Measurements from ENCODE around the gene TRMT61A.
A peak's percentile ranks its signal among the peaks of the same experiment; 100 is the strongest.
"Not testable (repeated sequence)": the region's sequence is repeated elsewhere in the genome, so short reads cannot be mapped to it uniquely, and the experiment has no call there.

TRMT61A gene

DNA sequence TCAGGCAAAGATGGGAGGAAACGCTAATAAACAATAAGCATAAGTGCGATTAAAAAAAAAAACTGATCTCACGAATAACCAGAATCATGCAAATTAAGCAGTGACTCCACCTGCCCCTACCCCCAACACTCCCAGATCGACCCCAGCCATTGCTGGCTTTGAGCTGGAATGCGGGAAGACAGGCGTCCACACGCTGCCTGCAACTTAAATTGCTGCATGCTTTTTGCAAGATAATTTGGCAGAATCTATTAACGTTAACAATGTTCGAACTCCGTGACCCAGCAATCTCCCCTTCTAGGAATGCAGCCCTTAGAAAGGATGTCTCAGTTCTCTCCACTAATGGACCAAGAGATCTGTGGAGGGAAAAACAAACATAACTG is 5.4 kb upstream of the TRMT61A start:
- DNase-seq, result no peak

DNA sequence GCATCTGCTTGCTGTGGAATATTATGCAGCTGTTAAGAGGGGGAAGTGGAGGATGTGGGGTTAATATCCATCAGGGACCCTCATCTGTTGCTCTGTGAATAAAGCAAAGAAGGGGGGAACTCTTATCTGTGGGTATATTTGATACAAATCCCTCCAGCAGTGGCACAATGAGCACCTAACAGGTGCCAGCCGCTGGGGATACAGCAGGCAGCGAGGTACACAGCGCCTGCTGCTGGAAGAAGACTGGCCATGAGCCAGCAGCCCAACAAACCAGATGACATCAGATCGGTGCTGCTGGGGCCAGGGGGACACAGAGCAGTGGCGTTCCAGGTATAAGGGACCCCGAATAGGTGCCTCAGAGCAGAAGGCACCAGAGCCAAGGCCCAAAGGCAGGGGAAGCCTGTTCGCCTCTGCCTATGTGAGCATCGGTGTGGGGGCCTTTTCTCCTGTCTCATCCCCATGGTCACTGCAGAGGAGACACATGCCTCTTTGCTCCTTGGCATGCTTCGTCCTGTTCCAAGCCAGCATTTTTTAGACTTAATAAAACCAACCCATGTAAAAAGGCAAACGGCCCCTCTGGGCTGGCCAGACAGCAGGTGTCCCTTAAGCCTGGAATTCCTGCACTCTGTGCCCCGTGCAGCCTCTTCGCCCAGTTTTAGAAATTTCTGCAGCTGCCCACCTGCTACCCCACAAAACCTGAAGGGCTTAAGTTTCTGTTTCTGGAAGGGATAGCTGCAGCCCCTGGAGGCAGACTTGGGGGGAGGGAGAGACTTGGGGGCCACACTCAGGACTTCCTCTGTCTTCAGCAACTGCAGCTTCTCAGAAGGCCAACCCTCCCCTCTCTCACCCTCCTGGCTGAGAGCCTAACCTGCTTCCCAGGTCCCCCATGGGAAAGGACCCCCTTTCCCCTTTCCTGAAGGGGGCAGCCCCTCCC is 4.7 kb upstream of the TRMT61A start:
- DNase-seq, result no peak

DNA sequence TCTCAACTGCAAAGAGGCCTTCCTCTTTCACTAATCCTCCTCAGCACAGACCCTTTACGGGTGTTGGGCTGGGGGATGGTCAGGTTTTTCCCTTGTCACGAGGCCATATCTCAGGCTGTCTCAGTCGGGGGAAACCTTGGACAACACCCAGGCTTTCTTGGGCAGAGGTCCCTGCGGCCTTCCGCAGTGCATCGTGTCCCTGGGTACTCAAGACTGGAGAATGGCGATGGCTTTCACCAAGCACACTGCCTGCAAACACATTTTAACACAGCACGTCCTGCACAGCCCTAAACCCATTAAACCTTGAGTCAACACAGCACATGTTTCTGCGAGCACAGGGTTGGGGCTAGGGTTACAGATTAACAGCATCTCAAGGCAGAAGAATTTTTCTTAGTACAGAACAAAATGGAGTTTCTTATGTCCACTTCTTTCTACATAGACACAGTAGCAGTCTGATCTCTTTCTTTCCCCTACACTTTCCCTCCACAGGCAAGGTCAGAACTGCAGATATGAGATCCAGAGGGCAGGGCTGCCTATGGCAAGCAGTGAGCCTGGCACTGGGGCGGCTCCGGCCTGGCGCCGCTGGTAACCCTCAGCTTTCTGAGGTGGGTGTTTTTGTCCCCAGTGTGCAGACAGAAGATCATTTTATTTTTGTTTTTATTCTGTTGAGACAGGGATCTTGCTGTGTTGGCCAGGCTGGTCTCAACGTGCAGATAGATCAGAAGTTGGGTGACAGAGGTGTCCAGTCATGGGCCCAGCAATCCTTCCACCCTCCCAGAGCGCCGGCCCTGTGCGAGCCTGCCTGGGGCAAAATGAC is 3.4 kb upstream of the TRMT61A start:
- not testable (repeated sequence) for DNase-seq

DNA sequence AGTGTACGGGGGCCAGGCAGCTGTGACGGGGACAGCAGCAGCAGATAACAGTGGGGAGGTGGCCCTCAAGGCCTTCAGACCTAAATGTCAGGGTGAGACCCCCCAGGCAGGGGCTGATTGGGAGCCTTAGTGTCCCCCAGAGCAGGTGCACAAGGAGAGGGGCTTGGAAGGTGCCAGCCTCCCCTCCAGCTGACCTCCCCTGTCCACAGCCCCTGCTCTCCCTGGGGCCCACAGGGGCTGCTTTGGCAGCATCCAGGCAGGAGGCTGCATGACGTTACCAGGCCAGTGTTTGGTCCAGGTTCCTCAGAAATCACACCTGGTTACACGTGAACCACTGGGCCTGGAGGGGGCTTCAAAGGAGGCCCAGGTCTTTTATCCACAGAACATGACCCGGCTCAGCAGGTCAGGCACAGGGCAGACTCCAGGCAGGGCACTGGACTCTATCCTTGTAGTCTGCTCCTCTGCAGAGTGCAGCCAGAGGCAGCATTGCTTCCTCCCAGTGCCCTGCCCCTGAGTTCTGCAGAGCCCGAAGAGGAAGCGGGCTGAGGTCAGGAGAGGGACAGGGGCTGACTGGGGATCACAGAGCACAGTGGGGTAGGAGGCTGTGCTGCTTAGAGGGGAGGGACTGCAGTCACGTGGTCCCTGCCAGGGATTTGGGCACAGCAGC is 2.6 kb upstream of the TRMT61A start:
- DNase-seq, result no peak

DNA sequence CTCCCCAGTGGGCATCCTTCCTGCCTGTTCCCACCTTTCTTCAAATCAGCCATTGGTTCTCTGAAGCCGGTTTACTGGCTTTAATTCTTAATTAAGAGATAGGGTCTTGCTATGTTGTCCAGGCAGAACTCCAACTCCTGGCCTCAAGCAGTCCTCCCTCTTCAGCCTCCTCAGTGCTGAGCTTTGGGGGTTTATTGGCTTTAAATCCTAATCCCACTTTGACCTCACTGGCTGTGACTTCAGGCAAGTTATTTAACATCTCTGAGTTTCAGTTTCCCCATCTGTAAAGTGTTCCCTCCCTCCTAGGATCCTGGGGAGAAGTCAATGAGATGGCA is 2.1 kb upstream of the TRMT61A start:
- DNase-seq, result no peak

DNA sequence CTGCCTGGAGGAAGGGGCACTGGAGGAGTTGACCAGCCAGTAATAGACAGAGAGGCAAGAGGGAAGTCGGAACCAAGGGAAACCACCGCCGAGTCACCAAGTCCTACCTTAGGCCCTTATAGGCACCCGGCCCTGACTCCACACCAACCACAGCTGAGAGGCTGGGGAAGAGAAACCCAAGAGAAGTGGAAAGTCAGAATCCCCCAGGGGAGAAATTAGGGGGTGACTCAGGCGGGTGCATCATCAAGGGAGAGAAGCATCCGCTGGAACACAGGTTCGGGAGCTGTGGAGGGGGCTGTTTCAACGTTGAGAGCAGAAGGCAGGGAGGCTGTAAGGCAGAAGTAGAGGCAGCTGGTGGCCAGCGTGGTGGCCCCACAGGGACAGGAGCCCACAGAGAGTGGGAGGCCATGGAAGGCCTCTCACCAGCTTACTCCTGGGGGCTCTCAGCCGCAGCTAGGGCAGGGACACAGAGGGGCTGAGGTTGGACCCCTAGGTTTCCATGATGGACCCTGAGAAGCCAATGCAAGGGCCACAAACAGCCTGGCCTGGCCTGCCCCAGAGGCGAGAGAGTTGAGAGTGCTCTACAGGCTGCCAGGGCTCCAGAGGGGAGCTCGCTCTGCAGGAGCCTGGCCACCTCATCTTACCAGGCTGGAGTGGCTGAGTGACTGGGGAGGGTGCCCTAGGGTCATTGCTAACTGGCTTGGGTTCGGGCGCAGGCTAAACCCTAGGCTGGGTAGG is 1.4 kb upstream of the TRMT61A start:
- no peak for DNase-seq

DNA sequence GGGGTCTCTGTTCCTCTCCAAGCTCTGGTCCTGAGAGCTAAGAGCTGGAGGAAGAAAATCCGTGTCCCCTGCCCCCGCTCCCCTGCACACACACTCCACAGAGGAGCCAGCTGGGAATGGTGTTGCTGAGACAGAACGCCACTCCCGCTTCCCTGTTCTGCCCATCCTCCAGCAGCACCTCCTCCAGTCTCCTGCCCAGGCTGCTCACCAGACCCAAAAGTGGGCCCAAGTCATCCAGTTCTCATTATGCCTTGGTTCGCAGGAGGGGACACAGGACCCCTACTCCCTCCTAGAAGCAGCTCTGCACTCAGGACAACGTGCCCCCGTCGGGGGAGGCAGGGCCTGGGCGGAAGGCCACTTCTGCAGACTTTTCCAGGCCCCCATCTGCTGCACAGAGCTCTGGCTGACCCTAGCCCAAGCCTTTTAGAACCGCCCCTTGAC is 830 bp upstream of the TRMT61A start:
- no peak for DNase-seq

DNA sequence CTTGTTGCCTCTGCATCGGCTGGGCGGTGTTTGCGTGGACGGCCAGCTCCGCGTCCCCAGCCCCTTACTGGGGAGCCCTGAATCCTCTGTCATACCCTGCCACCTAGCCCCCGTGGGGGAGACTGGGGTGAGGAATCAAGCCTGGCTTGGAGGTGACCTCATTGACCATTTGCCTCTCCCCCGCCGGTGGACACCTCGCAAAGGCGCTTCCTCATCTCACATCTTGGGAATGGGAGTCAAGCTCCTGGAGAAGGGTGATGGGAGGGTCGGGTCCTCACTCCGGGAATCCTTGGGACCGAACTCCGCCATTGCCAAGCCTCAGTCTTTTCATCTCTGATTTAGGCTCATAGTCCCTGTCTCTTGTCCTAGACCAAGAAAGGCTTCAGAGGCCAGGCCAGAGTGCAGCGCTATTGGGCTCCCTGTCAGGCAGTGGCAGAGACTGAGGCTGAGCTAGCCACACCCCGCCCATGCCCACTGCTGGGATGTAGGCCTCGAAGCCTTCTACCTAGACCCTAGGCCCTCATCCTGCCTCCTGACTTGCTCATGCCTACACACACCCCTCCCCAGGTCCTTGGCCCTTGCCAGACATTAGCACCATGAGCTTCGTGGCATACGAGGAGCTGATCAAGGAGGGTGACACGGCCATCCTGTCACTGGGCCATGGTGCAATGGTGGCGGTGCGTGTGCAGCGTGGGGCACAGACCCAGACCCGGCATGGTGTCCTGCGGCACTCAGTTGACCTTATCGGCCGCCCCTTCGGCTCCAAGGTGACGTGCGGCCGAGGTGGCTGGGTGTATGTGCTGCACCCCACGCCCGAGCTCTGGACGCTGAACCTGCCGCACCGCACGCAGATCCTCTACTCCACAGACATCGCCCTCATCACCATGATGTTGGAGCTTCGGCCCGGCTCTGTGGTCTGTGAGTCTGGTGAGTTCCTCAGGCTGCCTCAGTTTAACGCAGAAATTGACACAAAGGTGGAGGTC is 678 bp downstream of the TRMT61A start:
- DNase-seq, result no peak

DNA sequence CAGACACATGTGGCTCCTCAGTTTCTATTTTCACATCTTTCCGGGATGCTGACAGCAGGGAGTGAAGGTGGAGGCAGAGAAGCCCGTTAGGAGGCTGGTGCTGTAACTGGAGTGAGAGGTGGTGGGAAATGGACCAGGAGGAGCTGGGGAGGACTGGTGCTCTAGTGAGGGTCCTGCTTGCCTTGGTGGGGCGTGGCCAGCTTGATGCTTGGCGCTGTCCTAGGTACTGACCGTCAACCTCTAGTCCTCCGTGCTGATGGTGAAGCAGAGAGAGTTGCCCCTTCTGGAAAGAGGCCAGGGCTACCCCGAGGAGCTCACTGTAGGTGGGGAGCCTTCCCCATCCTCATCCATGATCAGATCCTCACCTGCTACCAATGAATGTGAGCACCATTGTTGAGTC is 1.4 kb downstream of the TRMT61A start:
- DNase-seq, result peak; percentile 18

DNA sequence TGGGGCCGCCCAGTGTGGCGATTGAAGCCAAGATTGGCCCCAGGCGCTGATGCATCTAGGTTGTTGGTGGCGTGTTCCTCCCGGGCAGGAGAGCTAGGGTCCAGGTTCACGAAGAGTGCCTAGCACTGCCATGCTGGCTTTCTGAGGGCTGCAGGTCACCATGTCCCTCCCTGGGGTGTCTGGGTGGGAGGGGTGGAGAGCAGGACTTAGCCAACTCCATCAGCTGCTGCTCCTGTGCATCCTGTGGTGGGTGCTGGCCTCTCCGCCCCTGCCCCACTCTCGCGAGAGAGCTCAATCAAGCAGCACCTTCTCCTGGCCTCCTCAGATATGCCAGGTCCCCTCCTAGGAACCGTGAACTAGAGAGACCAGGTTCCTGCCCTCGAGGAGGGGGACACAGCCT is 1.8 kb downstream of the TRMT61A start:
- DNase-seq, result no peak

DNA sequence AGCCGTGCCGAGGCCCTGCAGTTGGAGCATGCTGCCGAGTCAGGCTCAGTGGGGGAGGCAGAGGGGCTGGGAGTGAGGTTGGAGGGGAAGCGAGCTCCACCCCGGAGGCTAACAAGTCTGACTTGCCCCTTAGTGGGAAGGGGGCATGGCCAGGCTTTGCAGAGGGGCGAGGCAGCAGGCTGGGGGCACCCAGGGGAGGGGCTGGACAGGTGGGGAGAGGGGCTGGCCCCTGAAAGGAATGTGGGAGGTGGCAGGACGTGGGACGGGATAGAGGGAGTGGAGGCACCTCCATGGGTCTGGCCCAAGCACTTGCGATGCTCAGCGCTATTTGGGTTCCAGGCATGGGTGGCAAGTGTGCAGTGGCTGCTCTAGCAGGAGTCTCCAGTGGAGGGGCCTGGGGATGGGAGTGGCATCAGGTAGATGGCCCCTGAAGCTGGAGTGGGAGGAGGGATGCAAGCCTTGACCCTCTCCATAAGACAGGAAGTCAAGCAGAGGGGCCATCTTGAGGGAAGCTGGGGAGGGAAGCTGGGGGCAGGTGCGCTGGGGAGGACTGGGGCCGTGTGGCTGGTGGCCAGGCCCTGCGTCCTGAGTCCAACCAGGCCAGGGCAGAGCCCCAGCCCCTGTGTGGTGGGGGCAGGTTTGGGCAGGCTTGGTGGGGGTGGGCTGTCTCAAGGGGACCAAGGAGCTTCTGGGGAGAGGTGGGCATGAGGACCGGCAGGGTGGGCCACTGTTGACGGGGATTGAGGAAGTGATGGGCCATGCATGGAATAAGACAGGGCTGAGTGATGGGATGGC is 2.6 kb downstream of the TRMT61A start:
- no peak for DNase-seq

DNA sequence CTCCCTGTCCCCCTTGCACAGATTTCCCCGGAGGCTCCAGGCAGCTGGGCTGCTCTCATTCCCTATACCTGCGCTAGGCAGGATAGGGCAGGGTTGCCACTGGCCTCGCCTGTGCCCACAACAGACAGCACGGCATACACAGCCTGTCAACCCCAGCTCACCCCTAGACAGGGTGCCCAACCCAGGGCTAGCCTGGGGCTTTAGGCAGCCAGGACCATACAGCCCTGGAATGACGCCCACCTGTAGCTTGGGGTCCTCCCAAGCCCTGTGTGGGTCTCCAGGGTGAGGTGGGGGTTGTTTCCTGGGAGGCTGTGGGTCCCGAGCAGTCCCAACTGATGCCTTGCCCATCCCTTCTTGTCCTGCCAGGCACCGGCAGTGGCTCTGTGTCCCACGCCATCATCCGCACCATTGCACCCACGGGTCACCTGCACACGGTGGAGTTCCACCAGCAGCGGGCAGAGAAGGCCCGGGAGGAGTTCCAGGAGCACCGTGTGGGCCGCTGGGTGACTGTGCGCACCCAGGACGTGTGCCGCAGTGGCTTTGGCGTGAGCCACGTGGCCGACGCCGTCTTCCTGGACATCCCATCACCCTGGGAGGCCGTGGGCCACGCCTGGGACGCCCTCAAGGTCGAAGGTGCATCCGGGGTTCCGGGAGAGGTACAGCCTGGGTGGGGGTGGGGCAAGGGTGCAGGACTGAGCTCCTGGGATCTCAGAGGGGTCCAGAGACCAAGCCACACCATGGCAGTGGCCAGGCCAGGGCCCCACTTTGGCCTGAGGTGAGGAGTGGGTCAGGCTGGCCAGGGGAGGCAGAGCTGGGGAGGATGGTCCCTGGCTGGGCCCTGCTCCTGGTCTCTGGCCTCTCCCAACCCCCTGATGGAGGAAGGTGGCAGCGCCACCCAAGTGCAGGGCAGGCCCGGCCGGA is 3.5 kb downstream of the TRMT61A start:
- no peak for DNase-seq

DNA sequence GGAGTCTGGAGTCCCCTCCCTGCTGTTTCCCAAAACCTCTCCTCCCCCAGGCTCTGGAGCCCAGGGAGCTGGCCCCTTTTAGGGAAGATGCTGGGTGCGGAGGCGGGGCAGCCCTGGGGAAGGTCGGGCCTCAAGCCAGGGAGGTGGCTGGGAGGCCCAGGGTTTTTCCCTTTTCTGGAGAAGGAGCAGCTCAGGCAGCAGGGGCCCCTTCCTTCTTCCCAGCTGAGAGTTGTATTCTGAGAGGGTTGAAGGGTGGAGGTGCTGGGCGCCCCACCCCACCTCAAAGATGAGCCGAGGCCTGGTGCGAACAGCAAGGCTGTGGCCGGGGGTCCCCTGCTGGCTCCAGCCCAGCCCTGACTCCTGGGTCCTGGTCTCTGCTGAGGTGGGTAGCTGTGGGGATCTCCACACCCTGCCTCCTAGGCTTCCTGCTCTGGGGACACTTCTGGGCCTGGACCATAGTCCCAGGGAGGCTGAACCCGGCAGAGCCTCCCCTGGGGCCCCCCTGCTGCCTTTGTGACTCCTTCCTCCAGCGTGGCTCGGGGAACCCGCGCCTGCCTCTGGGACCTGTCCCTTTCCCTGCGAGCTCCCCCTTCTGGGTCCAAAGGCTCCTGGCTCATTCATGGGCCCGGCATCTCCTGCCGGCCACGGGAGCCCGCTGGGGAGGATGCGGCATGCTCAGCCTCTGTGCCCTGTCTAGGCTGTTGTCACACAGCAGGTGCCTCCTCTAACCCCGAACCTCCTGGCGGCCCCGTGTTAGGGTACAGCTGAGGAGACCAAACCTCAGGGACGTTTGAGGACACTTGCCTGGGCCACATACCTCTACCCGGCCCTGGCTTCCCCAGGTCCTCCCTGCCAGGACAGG is 4.4 kb downstream of the TRMT61A start:
- no peak for DNase-seq

DNA sequence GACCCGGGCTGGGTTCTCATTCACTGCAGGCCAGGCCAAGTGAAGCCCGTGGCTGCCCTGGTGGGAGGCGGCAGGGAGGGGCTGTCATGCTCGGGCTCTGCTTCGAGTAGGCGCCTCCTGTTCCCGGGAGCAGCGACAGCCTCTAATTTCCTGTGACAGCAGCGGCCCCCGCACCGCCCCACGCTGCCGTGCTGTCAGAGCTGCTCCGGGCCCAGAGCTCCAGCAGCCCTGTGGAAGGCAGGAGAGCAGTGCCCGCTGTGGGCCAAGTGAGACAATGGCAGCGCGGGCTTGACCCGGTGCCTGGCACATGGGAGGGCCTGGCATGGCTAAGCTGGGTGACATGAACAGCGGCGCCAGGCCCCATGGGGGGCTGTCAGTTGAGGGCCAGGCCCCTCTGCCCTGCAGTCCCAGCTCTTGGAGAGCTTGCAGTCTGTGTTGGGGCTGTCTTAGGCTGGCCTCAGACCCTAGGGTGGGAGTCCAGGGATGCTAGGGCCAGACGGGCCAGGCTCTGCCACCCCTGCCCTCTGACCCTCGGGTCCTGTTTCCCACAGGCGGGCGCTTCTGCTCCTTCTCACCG is 5.1 kb downstream of the TRMT61A start:
- no peak for DNase-seq

DNA sequence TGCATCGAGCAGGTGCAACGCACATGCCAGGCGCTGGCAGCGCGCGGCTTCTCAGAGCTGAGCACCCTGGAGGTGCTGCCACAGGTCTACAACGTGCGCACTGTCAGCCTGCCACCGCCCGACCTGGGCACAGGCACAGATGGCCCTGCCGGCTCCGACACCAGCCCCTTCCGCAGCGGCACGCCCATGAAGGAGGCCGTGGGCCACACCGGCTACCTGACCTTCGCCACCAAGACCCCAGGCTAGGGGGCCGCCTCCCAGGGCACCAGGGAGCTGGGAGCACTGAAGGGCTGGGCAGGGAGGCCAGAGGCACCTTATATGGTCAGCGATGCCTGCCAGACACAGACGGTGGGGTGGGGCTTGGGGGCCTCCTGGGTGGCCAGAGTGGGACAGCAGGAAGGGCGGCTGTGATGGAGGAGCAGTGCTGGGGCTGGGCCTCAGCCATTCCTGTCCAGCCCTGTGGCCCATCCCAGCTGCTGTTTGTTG is 5.6 kb downstream of the TRMT61A start:
- no peak for DNase-seq

DNA sequence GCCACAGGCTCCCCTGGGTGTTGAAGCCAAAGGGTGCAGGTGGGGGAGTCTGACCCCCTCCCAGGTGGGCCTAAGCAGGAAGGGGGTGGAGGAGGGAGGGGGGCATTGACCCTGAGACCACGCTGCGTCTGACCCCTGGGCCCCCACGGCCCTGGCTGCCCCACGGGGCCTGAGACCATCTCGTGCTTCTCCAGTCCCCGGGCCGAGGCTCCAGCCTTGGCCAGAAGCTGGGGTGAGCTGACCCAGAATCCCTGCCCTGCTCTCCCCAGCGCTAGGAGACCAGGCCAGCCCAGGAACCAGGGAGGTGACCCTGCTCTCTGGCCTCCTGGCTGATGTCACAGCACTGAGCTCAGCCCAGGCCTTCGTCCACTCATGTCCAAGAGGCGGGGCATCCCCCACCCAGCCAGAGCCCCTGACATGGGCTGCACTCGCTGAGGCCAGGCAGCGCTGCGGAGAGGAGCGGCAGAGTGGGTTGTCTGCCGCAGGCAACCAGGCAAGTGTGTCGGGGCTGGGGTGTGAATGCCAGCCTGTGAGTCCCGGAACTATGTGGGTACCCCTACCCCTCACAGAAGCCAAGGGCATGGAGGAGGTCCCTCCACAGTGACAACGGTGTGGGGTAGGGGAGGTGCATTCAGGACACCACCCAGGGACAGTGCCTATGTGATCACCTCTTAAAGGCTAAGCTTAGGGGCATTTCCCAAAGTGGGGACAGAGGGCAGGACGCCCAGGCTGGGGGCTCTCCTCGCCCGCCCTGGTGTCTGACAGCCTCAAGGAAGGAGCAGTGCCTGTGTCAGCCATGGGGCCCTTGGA is 6.3 kb downstream of the TRMT61A start:
- DNase-seq, result no peak

DNA sequence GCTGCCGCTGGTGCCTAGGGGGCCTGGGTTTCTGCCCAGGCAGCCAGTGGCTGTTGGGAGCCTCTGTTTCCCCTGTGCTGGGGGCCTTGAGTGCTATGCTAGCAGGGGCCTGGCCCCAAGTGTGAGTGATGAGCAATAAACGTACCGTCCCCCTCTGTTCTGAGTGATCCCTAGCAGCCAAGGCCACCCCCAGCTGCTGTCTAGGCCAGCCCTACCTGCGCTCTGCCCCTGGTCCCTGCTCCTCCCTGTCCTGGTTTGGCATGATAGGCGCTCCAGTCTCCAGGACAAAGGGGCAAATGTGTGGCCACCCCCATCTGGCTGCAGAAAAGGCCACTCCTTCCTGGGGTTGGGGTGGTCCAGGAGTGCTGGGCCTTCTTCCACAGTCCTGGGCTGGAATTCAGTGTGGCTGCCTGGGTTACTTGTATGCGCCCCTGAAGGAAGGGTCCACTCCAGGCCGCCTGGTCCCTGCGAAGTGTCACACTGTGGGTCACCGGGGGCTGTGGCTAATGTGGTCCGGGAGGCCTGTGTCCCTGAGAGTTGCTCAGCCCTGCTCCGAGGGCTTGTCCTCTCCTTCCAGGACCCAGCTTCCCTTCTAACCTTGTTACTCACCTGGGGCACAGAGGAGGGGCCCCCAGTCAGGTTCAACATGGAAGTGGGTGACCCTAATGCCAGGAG is 7.0 kb downstream of the TRMT61A start:
- DNase-seq, result no peak
